ENCODE data around the gene C1orf232.

DNA sequence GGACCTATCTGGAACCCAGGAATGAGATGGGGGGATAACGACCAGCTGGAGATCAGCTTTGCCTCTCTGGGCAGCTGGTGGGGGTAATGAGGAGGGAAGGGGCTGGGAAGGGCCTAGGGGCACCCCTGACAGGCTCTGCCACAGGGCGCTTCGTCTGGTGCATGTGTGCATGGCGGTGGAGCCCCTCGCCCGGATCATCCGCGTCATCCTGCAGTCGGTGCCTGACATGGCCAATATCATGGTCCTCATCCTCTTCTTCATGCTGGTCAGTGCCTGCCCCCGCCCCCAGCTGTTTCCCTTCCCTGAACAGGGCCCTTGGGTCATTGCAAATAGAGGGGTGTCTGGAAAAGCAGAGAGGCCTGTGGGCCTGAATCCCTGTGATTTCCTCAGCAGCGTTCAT lies 29.1 kb upstream of the C1orf232 start:
- TF ChIP-seq, protein P1, sequence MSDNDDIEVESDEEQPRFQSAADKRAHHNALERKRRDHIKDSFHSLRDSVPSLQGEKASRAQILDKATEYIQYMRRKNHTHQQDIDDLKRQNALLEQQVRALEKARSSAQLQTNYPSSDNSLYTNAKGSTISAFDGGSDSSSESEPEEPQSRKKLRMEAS (IDR thresholded peaks at IDR 0.05) = no peak
- TF ChIP-seq TEAD4 (IDR thresholded peaks at IDR 0.05) (no peak), TAF1 (IDR thresholded peaks at IDR 0.05; ENCODE audit: low read depth) (no peak), EP300 (IDR thresholded peaks at IDR 0.05; ENCODE audit: borderline replicate concordance) (no peak), ZBTB7A (IDR thresholded peaks at IDR 0.05; ENCODE audit: low read depth) (no peak), CEBPB (IDR thresholded peaks at IDR 0.05) (no peak)
